ENCODE data around the gene B3GAT3.

GRCh38 chr11:62646825-62647608 is 25.2 kb upstream of the B3GAT3 start:
- TF ChIP-seq EZH2 (IDR thresholded peaks at IDR 0.05; ENCODE audit: borderline replicate concordance, low read length) (no peak), CTCF (conservative IDR thresholded peaks at IDR 0.05 in 1 of 2, IDR thresholded peaks at IDR 0.05 in 1 of 2; ENCODE audit: extremely low read depth in 1 of 2, insufficient read depth in 1 of 2, low read depth in 1 of 2, low read length in 2 of 2) (no peak)

Data from mammary epithelial cell (primary cell).